Transverse colon (tissue), 4 donors: ENCODE data around the gene PARP4. TPM values are rescaled to one million over a fixed set of nuclear protein-coding genes. Genes with fewer than 3 reads are reported as not detected.
"Not testable (repeated sequence)": the region's sequence is repeated elsewhere in the genome, so short reads cannot be mapped to it uniquely, and the experiment has no call there.

ENCODE experiments used
- DNase-seq: peaks from one replicate; pipeline ENCODE4 v3.0.0-alpha.2; 2019
- H3K27ac ChIP-seq, 4 donors: fragments of 200-600 bp; sonication (generic); 2 replicates each; pipeline ENCODE4 v1.5.1; 2016 to 2018; ENCODE audit warnings: inconsistent platforms in 4 of 4
- H3K27me3 ChIP-seq: fragments of 200-600 bp; sonication (generic); 2 replicates; pipeline ENCODE4 v1.5.1; 2017; ENCODE audit warnings: inconsistent platforms
- H3K36me3 ChIP-seq, 4 donors: fragments of 200-600 bp; sonication (generic); 2 replicates each; pipeline ENCODE4 v1.5.1; 2017 to 2019; ENCODE audit warnings: inconsistent platforms in 4 of 4
- H3K4me1 ChIP-seq, 4 donors: fragments of 200-600 bp; sonication (generic); 2 replicates each; pipeline ENCODE4 v1.5.1; 2017 to 2020; ENCODE audit warnings: inconsistent platforms in 4 of 4
- H3K4me3 ChIP-seq, 4 donors: fragments of 200-600 bp; sonication (generic); 1 replicate in 1 of 4; 2 replicates in 3 of 4; pipeline versions ENCODE4 v1.5.1 to v1.6.1; 2017 to 2019; ENCODE audit warnings: inconsistent platforms in 4 of 4
- H3K9me3 ChIP-seq, 2 donors: fragments of 200-600 bp; sonication (generic); 2 replicates each; pipeline ENCODE4 v1.5.1; 2017 to 2019; ENCODE audit warnings: inconsistent platforms in 2 of 2
- CTCF ChIP-seq, 5 experiments: fragments of 200-600 bp in 3 of 5; fragments of 450-650 bp in 2 of 5; sonication (generic) in 3 of 5; IDR thresholded peaks; 1 replicate in 2 of 5; 2 replicates in 3 of 5; pipeline ENCODE4 v1.5.1; 2016 to 2017; ENCODE audit warnings: antibody characterized with exemption in 5 of 5, inconsistent platforms in 3 of 5, mild to moderate bottlenecking in 2 of 5, moderate library complexity in 1 of 5
- EP300 ChIP-seq: sonication (generic); formaldehyde crosslinking; IDR thresholded peaks from one replicate; pipeline ENCODE4 v1.6.1; 2017; ENCODE audit warnings: antibody characterized with exemption, low read depth
- POLR2A ChIP-seq: fragments of 450-650 bp; IDR thresholded peaks from one replicate; pipeline ENCODE4 v1.6.1; 2016; ENCODE audit warnings: antibody characterized with exemption, mild to moderate bottlenecking, moderate library complexity
- POLR2AphosphoS5 ChIP-seq, 3 donors: sonication (generic); formaldehyde crosslinking; IDR thresholded peaks; one replicate each; pipeline ENCODE4 v1.6.1; 2016; ENCODE audit warnings: antibody characterized with exemption in 3 of 3
- WGBS, 2 donors: methylation state at CpG; one replicate each; pipeline ENCODE4 v1.1.5; 2018; ENCODE audit warnings: low coverage in 1 of 2; 5-methylcytosine and 5-hydroxymethylcytosine counted together
- in situ Hi-C, 4 donors: fragments of 200-750 bp; cut with MboI; loops; one replicate each; pipeline versions ENCODE4 v1.15.0 to v1.15.1; 2017; ENCODE audit warnings: low sequenced_read_pairs in 3 of 4, low pct_ligation_motif_present in 1 of 4, low pct_unique_long_range_greater_than_20kb in 1 of 4
- intact Hi-C: fragments of 100-400 bp; cut with DNase I; formaldehyde crosslinking; loops from one replicate; pipeline ENCODE4 v1.15.1; 2023; ENCODE audit warnings: low total_unique reads
- total RNA-seq, 4 donors: library from RNA; depleted of rRNA; stranded (reverse); fragments of >200 nt; gene quantifications; one replicate each; pipeline ENCODE4 v1.1.0, GENCODE V29; 2016

PARP4 gene
- total RNA-seq, 4 donors from 2014 or later, result 120 to 176 (median 147) TPM

DNA sequence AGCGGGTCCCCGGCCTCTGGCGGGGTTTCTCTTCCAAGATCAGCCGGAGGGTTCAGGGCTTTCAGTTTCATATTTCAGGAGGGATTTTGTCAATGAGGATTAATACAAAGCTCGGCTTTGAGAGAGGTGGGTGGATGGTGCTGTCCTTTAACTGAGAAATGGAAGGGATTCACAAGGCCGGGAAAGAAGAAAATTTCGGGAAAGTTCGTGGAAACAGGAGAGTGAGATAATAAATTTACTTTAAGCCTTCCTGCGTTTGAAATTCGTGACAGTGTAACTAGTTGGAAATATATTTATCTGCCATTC, 283 bp upstream of the PARP4 start:
- no peaks in the 10 kb centered on the region for H3K27me3 ChIP-seq
- no peaks in the 10 kb centered on the region for H3K36me3 ChIP-seq
- intact Hi-C loops (loop anchor here (10.0 kb wide), 1 partner anchor 792 kb away; the partner anchor contains the start of gene NUP58), in situ Hi-C loops (no loop called here)
- H3K9me3 ChIP-seq, result no peaks in the 10 kb centered on the region
- no peak for DNase-seq
- peaks cover 6 to 36% (median 23%) of the 10 kb centered on the region in 4 donors for H3K4me1 ChIP-seq
- 0 to 2% methylated on average over 6 to 10 of the region's 10 CpGs for WGBS, 2 donors
- peak overlapping the region; percentile 94 to 99 (median 96) for H3K27ac ChIP-seq
- TF ChIP-seq POLR2A (peak; percentile 22), CTCF (IDR thresholded peaks at IDR 0.05) (no peak)
- H3K4me3 ChIP-seq, result peak overlapping the region; percentile 56 to 93 (median 80)

DNA sequence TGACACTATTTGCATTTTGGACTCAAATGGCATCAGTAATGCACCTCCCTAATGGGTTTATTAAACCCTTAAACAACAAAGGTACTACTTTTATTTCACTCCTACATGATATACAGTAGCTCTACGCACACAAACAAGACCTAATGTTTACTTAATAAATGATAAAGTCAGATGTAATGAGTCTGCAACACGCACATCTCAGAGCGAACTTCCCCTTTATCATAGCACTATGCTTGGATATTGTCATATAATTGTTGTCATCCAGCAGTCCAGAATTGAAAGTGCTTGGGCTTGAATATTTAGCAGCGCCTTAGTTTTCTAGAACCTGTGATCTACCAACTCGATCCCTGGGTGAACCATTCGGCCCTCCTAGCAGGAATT, 772 bp downstream of the PARP4 start:
- Histone ChIP-seq H3K9me3 (no peaks in the 10 kb centered on the region), H3K4me1 (peaks cover 6 to 36% (median 23%) of the 10 kb centered on the region in 4 donors), H3K27ac (peak overlapping the region; percentile 94 to 99 (median 96)), H3K27me3 (no peaks in the 10 kb centered on the region), H3K4me3 (peak overlapping the region; percentile 56 to 93 (median 80)), H3K36me3 (no peaks in the 10 kb centered on the region)
- in situ Hi-C loops, result no loop called here
- TF ChIP-seq EP300, result no peak
- no peak for TF ChIP-seq POLR2AphosphoS5 (IDR thresholded peaks at IDR 0.05)
- no peak for TF ChIP-seq POLR2A
- intact Hi-C loops, result loop anchor here (10.0 kb wide), 1 partner anchor 793 kb away; the partner anchor contains the start of gene NUP58
- WGBS, 2 donors, result 0 to 3% methylated on average over 5 to 6 of the region's 6 CpGs
- DNase-seq, result peak; percentile 49

- in situ Hi-C loops, result no loop called here
- peaks cover 6 to 36% (median 23%) of the 10 kb centered on the region in 4 donors for H3K4me1 ChIP-seq
- H3K27ac ChIP-seq, result peak overlapping the region; percentile 94 to 99 (median 96)
- no peaks in the 10 kb centered on the region for H3K9me3 ChIP-seq
- H3K36me3 ChIP-seq, result no peaks in the 10 kb centered on the region
- 10 to 24% methylated on average over 4 to 22 of the region's 22 CpGs for WGBS, 2 donors
- peak overlapping the region; percentile 56 to 93 (median 80) for H3K4me3 ChIP-seq
- intact Hi-C loops, result loop anchor here (10.0 kb wide), 1 partner anchor 794 kb away; the partner anchor contains the start of gene NUP58
- TF ChIP-seq POLR2A (peak; percentile 51), EP300 (no peak), CTCF (IDR thresholded peaks at IDR 0.05) (no peak), POLR2AphosphoS5 (IDR thresholded peaks at IDR 0.05) (peak in 1 of 3 donors; percentile 52)
- no peaks in the 10 kb centered on the region for H3K27me3 ChIP-seq
- peak; percentile 56 for DNase-seq
These were observed 1.4 kb downstream of the PARP4 start for GRCh38 chr13:24511019-24511815.

DNA sequence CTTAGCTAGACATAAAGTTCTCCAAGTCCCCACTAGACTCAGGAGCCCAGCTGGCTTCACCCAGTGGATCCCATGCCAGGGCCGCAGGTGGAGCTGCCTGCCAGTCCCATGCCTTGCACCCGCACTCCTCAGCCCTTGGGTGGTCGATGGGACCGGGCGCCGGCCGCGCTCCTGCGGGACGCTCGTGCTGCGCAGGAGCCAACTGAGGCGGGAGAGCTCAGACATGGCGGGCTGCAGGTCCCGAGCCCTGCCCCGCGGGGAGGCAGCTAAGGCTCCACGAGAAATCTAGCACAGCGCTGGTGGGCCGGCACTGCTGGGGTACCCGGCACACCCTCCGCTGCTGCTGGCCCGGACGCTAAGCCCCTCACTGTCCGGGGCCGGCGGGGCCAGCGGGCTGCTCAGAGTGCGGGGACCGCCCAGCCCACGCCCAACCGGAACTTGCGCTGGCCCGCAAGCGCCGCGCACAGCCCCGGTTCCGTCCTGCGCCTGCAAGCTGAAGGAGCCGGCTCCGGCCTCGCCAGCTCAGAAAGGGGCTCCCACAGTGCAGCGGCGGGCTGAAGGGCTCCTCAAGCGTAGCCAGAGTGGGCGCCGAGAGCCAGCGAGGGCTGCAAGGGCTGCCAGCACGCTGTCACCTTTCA, 5.8 kb downstream of the PARP4 start:
- WGBS, 2 donors, result 99% methylated on average over 34 of the region's 50 CpGs; no CpG with 5 or more reads in 1 of the 2 donors
- Histone ChIP-seq H3K36me3 (peaks cover 0 to 6% (median 0%) of the 10 kb centered on the region in 4 donors), H3K4me3 (no peak overlapping the region), H3K4me1 (peaks cover 6 to 47% (median 25%) of the 10 kb centered on the region in 4 donors), H3K9me3 (no peaks in the 10 kb centered on the region), H3K27me3 (no peaks in the 10 kb centered on the region), H3K27ac (no peak overlapping the region)
- TF ChIP-seq POLR2A (no peak), CTCF (IDR thresholded peaks at IDR 0.05) (no peak), EP300 (no peak), POLR2AphosphoS5 (IDR thresholded peaks at IDR 0.05) (no peak)
- in situ Hi-C loops, result no loop called here
- DNase-seq, result no peak
- intact Hi-C loops, result no loop called here

GRCh38 chr13:24506283-24506682, 6.3 kb downstream of the PARP4 start:
- DNase-seq, H3K36me3 ChIP-seq, in situ Hi-C loops, H3K9me3 ChIP-seq, intact Hi-C loops, H3K27me3 ChIP-seq, H3K4me3 ChIP-seq, H3K27ac ChIP-seq: not testable (repeated sequence)
- H3K4me1 ChIP-seq, result peaks cover 6 to 45% (median 23%) of the 10 kb centered on the region in 4 donors
- whole genome bisulfite sequencing, 2 donors, result 94% methylated on average over 6 of the region's 6 CpGs; no CpG with 5 or more reads in 1 of the 2 donors
